Osteoblast (primary cell): ENCODE results near the gene INHA. TPM values are rescaled to one million over a fixed set of nuclear protein-coding genes. Genes with fewer than 3 reads are reported as not detected.
A peak's percentile ranks its signal among the peaks of the same experiment; 100 is the strongest.

Experiments used
- DNase-seq: peaks from one replicate; pipeline ENCODE4 v3.0.0; 2011; ENCODE audit warnings: low spot score, mixed read lengths; ENCODE audit not compliant: insufficient read length; ENCODE audit errors: missing footprints
- H2AFZ ChIP-seq: 2 replicates; pipeline ENCODE4 v1.6.0; 2011; ENCODE audit warnings: mild to moderate bottlenecking, low read length
- H3K27ac ChIP-seq: 2 replicates; pipeline ENCODE4 v1.5.1; 2011; ENCODE audit warnings: mild to moderate bottlenecking, low read depth, low read length, moderate library complexity
- H3K27me3 ChIP-seq: 2 replicates; pipeline ENCODE4 v1.6.0; 2012; ENCODE audit warnings: mild to moderate bottlenecking, control low read depth, inconsistent platforms, low read length, moderate library complexity; ENCODE audit not compliant: insufficient read depth
- H3K36me3 ChIP-seq: 2 replicates; pipeline ENCODE4 v1.5.1; 2011; ENCODE audit warnings: mild to moderate bottlenecking, low read length, control low read depth, moderate library complexity; ENCODE audit not compliant: insufficient read depth
- H3K4me1 ChIP-seq: 2 replicates; pipeline ENCODE4 v1.5.1; 2011; ENCODE audit warnings: mild to moderate bottlenecking, low read length, control low read depth, moderate library complexity; ENCODE audit not compliant: insufficient read depth
- H3K4me2 ChIP-seq: 2 replicates; pipeline ENCODE4 v1.6.0; 2011; ENCODE audit warnings: mild to moderate bottlenecking, low read length; ENCODE audit not compliant: insufficient read depth
- H3K4me3 ChIP-seq: fragments of 200-600 bp; sonication (generic); 3 replicates; pipeline ENCODE4 v1.5.1; 2012; ENCODE audit warnings: mild to moderate bottlenecking, low read length, inconsistent platforms; ENCODE audit not compliant: insufficient read depth
- H3K79me2 ChIP-seq: 2 replicates; pipeline ENCODE4 v1.6.0; 2012; ENCODE audit warnings: mild to moderate bottlenecking, low read length, control low read depth, inconsistent platforms; ENCODE audit not compliant: insufficient read depth
- H3K9me3 ChIP-seq: 2 replicates; pipeline ENCODE4 v1.5.1; 2011; ENCODE audit warnings: low read depth, low read length, control low read depth
- H4K20me1 ChIP-seq: 2 replicates; pipeline ENCODE4 v1.6.0; 2012; ENCODE audit warnings: mild to moderate bottlenecking, low read length, control low read depth; ENCODE audit not compliant: insufficient read depth
- small RNA-seq: library from RNA; depleted of rRNA; stranded (forward); fragments of <200 nt; gene quantifications from one replicate; pipeline ENCODE3, GENCODE V24; 2012
- total RNA-seq: library from RNA; depleted of rRNA; stranded (reverse); fragments of >200 nt; gene quantifications from 2 replicates; pipeline ENCODE4 v1.2.3, GENCODE V29; 2012
- TF ChIP-seq, protein P1 (sequence below): IDR thresholded peaks from 2 replicates; pipeline ENCODE4 v1.5.1; 2011; ENCODE audit warnings: mild to moderate bottlenecking, low read depth, low read length, moderate library complexity; ENCODE audit errors: extremely low read depth

The INHA gene
- total RNA-seq, 1 donor, result under 0.01 TPM

DNA sequence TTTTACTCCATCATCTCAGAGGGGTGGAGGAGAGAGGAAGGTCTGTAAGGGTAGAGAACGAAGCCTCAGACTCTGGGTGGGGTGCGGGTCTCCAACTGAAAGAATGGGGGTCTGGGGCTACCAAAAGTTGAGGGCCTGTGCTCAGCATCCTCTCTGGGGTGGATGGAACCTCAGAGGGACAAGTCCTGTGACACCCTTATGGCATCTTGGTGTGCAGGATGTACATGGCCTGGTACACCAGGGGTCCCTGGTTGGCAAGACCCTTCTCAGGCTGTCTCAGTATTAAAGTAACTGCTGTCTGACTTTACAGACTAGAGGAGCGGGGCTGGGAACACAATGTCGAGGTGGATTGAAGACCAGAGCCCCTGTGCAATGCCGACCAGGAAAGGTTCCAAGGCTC is 53.1 kb downstream of the INHA start:
- peak; percentile 76 for DNase-seq
- TF ChIP-seq, protein P1, sequence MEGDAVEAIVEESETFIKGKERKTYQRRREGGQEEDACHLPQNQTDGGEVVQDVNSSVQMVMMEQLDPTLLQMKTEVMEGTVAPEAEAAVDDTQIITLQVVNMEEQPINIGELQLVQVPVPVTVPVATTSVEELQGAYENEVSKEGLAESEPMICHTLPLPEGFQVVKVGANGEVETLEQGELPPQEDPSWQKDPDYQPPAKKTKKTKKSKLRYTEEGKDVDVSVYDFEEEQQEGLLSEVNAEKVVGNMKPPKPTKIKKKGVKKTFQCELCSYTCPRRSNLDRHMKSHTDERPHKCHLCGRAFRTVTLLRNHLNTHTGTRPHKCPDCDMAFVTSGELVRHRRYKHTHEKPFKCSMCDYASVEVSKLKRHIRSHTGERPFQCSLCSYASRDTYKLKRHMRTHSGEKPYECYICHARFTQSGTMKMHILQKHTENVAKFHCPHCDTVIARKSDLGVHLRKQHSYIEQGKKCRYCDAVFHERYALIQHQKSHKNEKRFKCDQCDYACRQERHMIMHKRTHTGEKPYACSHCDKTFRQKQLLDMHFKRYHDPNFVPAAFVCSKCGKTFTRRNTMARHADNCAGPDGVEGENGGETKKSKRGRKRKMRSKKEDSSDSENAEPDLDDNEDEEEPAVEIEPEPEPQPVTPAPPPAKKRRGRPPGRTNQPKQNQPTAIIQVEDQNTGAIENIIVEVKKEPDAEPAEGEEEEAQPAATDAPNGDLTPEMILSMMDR, result no peak
- no peak overlapping the region for H3K27ac ChIP-seq

More for the DNA sequence above, 53.1 kb downstream of the INHA start:
- no peaks in the 10 kb centered on the region for H3K36me3 ChIP-seq
- no peaks in the 10 kb centered on the region for H4K20me1 ChIP-seq
- H3K9me3 ChIP-seq, result no peaks in the 10 kb centered on the region
- H3K79me2 ChIP-seq, result no peaks in the 10 kb centered on the region
- no peaks in the 10 kb centered on the region for H3K4me1 ChIP-seq
- no peak overlapping the region for H2AFZ ChIP-seq
- H3K4me2 ChIP-seq, result no peak overlapping the region
- peaks cover 8% of the 10 kb centered on the region for H3K27me3 ChIP-seq
- no peak overlapping the region for H3K4me3 ChIP-seq

Small RNA genes within 50 kb of the gene (small RNA-seq; reads per million reads assigned to genes)
- not detected for gene MIR3132
- not detected for gene RN7SKP213

Other genes starting within 250 kb of the INHA start
- not detected in 2 replicates for gene RESP18, start 239.6 kb upstream of the INHA start, total RNA-seq
- 60.7 and 67.3 TPM in 2 replicates for gene DNPEP, start 184.4 kb upstream of the INHA start, total RNA-seq
- gene DES, start 153.9 kb upstream of the INHA start, total RNA-seq, result 0.72 and 1.2 TPM in 2 replicates
- 24.2 and 26.4 TPM in 2 replicates for gene SPEG, start 137.5 kb upstream of the INHA start, total RNA-seq
- gene GMPPA, start 73.4 kb upstream of the INHA start, total RNA-seq, result 46.0 and 46.3 TPM in 2 replicates
- under 0.01 TPM in 1 of 2 replicates, not detected in the other for gene ASIC4, start 57.8 kb upstream of the INHA start, total RNA-seq
- 192 and 221 TPM in 2 replicates for gene CHPF, start 28.5 kb upstream of the INHA start, total RNA-seq
- gene TMEM198, start 28.3 kb upstream of the INHA start, total RNA-seq, result 1.1 and 1.5 TPM in 2 replicates
- gene OBSL1, start 771 bp upstream of the INHA start, total RNA-seq, result 60.4 and 65.9 TPM in 2 replicates
- 19.4 and 22.1 TPM in 2 replicates for gene STK11IP, start 25.5 kb downstream of the INHA start, total RNA-seq
- gene SLC4A3, start 55.3 kb downstream of the INHA start, total RNA-seq, result 2.5 and 3.8 TPM in 2 replicates